HEK293 (cell line): ENCODE measurements around the gene SET.

ENCODE experiments used
- BCL11A ChIP-seq: fragments of 450-650 bp; formaldehyde crosslinking; IDR thresholded peaks from 2 replicates; pipeline ENCODE4 v1.5.1; 2016; ENCODE audit warnings: low read depth, missing biosample characterization, missing genetic modification characterization
- GLIS1 ChIP-seq: fragments of 450-650 bp; formaldehyde crosslinking; IDR thresholded peaks from 2 replicates; pipeline ENCODE4 v1.5.1; 2016; ENCODE audit warnings: missing biosample characterization, missing genetic modification characterization
- REPIN1 ChIP-seq: fragments of 450-650 bp; formaldehyde crosslinking; IDR thresholded peaks from 2 replicates; pipeline ENCODE4 v1.5.1; 2017; ENCODE audit warnings: missing biosample characterization, missing genetic modification characterization, low read depth
- ZBTB8A ChIP-seq: fragments of 450-650 bp; formaldehyde crosslinking; IDR thresholded peaks from 2 replicates; pipeline ENCODE4 v1.5.1; 2016; ENCODE audit warnings: missing biosample characterization, missing genetic modification characterization
- ZEB2 ChIP-seq: fragments of 450-650 bp; formaldehyde crosslinking; IDR thresholded peaks from 2 replicates; pipeline ENCODE4 v1.5.1; 2016; ENCODE audit warnings: missing biosample characterization, missing genetic modification characterization
- ZNF366 ChIP-seq: fragments of 450-650 bp; formaldehyde crosslinking; conservative IDR thresholded peaks from 2 replicates; pipeline ENCODE4 v1.5.1; 2016; ENCODE audit warnings: missing biosample characterization, missing genetic modification characterization
- ZNF423 ChIP-seq: fragments of 450-650 bp; formaldehyde crosslinking; IDR thresholded peaks from 2 replicates; pipeline ENCODE4 v1.5.1; 2016; ENCODE audit warnings: missing biosample characterization, missing genetic modification characterization
- ZNF48 ChIP-seq: fragments of 450-650 bp; formaldehyde crosslinking; IDR thresholded peaks from 2 replicates; pipeline ENCODE4 v1.5.1; 2016; ENCODE audit warnings: missing biosample characterization, missing genetic modification characterization
- ZNF561 ChIP-seq: fragments of 450-650 bp; IDR thresholded peaks from 2 replicates; pipeline ENCODE4 v1.5.1; 2018; ENCODE audit warnings: missing biosample characterization, missing genetic modification characterization, borderline replicate concordance
- ZNF596 ChIP-seq: fragments of 450-650 bp; IDR thresholded peaks from 2 replicates; pipeline ENCODE4 v1.5.0; 2018; ENCODE audit warnings: missing biosample characterization, mild to moderate bottlenecking, missing genetic modification characterization, moderate library complexity
- ZNF610 ChIP-seq: fragments of 450-650 bp; formaldehyde crosslinking; IDR thresholded peaks from 2 replicates; pipeline ENCODE4 v1.5.1; 2016; ENCODE audit warnings: missing biosample characterization, missing genetic modification characterization, borderline replicate concordance
- ZNF629 ChIP-seq: fragments of 450-650 bp; formaldehyde crosslinking; IDR thresholded peaks from 2 replicates; pipeline ENCODE4 v1.5.1; 2017; ENCODE audit warnings: missing biosample characterization, missing genetic modification characterization
- ZNF654 ChIP-seq: fragments of 450-650 bp; formaldehyde crosslinking; IDR thresholded peaks from 2 replicates; pipeline ENCODE4 v1.5.1; 2016; ENCODE audit warnings: low read depth, missing biosample characterization, missing genetic modification characterization
- ZNF660 ChIP-seq: fragments of 450-650 bp; IDR thresholded peaks from 2 replicates; pipeline ENCODE4 v1.5.1; 2018; ENCODE audit warnings: missing biosample characterization, mild to moderate bottlenecking, missing genetic modification characterization
- ZNF768 ChIP-seq: fragments of 450-650 bp; formaldehyde crosslinking; IDR thresholded peaks from 2 replicates; pipeline ENCODE4 v1.5.1; 2018; ENCODE audit warnings: missing biosample characterization, mild to moderate bottlenecking, missing genetic modification characterization
- TF ChIP-seq, protein P1 (sequence below): fragments of 450-650 bp; formaldehyde crosslinking; IDR thresholded peaks from 2 replicates; pipeline ENCODE4 v1.5.1; 2017; ENCODE audit warnings: missing biosample characterization, missing genetic modification characterization
- TF ChIP-seq, protein P2 (sequence below): fragments of 450-650 bp; formaldehyde crosslinking; IDR thresholded peaks from 2 replicates; pipeline ENCODE4 v1.5.1; 2016; ENCODE audit warnings: missing biosample characterization, missing genetic modification characterization
- TF ChIP-seq, protein P3 (sequence below): fragments of 450-650 bp; formaldehyde crosslinking; IDR thresholded peaks from 2 replicates; pipeline ENCODE4 v1.5.1; 2016; ENCODE audit warnings: missing biosample characterization, missing genetic modification characterization
- TF ChIP-seq, protein P4 (sequence below): fragments of 450-650 bp; formaldehyde crosslinking; IDR thresholded peaks from 2 replicates; pipeline ENCODE4 v1.5.1; 2016; ENCODE audit warnings: missing biosample characterization, missing genetic modification characterization
- TF ChIP-seq, protein P5 (sequence below): fragments of 450-650 bp; formaldehyde crosslinking; IDR thresholded peaks from 2 replicates; pipeline ENCODE4 v1.5.1; 2016; ENCODE audit warnings: missing biosample characterization, missing genetic modification characterization
- TF ChIP-seq, protein P6 (sequence below): fragments of 450-650 bp; formaldehyde crosslinking; IDR thresholded peaks from 2 replicates; pipeline ENCODE4 v1.5.1; 2016; ENCODE audit warnings: missing biosample characterization, missing genetic modification characterization, borderline replicate concordance
- TF ChIP-seq, protein P7 (sequence below): fragments of 450-650 bp; IDR thresholded peaks from 2 replicates; pipeline ENCODE4 v1.5.1; 2018; ENCODE audit warnings: missing biosample characterization, mild to moderate bottlenecking, missing genetic modification characterization
- TF ChIP-seq, protein P8 (sequence below): fragments of 450-650 bp; formaldehyde crosslinking; IDR thresholded peaks from 2 replicates; pipeline ENCODE4 v1.5.1; 2016; ENCODE audit warnings: missing biosample characterization, missing genetic modification characterization

Gene SET

DNA sequence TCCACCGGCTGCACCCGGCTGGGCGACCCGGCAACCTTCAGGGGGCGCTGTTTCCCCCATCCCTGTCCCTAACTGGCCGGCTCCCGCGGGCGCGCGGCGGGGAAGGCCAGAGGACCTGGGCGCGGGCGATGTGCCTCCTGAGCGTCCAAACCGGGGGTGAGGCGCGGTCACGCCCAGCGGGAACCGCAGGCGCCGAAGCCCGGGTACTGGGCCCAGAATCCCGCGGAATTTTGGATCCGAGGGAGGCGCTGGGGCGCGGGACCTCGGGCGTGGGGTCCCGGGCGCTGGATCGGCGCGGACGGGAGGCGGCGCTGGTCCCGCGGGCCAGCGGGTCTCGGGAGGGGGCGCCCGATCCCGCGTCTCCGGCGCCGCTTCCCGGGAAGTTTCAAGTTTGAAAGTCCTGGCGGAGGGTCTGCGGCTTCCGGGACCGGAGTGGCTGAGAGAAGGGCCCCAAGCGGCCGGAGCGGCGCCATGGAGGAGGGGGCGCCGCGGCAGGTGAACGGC is 13.5 kb downstream of the SET start, which contains the start of gene PKN3 (continued):
- no peak for TF ChIP-seq ZNF768 (tag by site-specific recombination)
- TF ChIP-seq, protein P1, sequence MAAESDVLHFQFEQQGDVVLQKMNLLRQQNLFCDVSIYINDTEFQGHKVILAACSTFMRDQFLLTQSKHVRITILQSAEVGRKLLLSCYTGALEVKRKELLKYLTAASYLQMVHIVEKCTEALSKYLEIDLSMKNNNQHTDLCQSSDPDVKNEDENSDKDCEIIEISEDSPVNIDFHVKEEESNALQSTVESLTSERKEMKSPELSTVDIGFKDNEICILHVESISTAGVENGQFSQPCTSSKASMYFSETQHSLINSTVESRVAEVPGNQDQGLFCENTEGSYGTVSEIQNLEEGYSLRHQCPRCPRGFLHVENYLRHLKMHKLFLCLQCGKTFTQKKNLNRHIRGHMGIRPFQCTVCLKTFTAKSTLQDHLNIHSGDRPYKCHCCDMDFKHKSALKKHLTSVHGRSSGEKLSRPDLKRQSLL (tag by site-specific recombination), result peak; percentile 81; the same call in 1 of the 2 replicates
- TF ChIP-seq, protein P2, sequence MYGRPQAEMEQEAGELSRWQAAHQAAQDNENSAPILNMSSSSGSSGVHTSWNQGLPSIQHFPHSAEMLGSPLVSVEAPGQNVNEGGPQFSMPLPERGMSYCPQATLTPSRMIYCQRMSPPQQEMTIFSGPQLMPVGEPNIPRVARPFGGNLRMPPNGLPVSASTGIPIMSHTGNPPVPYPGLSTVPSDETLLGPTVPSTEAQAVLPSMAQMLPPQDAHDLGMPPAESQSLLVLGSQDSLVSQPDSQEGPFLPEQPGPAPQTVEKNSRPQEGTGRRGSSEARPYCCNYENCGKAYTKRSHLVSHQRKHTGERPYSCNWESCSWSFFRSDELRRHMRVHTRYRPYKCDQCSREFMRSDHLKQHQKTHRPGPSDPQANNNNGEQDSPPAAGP (tag by site-specific recombination), result peak; percentile 72; the same call in 1 of the 2 replicates
- no peak for TF ChIP-seq ZNF48 (tag by site-specific recombination)
- TF ChIP-seq ZBTB8A (tag by site-specific recombination), result peak; percentile 98
- TF ChIP-seq, protein P3, sequence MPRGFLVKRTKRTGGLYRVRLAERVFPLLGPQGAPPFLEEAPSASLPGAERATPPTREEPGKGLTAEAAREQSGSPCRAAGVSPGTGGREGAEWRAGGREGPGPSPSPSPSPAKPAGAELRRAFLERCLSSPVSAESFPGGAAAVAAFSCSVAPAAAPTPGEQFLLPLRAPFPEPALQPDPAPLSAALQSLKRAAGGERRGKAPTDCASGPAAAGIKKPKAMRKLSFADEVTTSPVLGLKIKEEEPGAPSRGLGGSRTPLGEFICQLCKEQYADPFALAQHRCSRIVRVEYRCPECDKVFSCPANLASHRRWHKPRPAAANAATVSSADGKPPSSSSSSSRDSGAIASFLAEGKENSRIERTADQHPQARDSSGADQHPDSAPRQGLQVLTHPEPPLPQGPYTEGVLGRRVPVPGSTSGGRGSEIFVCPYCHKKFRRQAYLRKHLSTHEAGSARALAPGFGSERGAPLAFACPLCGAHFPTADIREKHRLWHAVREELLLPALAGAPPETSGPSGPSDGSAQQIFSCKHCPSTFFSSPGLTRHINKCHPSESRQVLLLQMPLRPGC (tag by site-specific recombination), result peak; percentile 54; the same call in 1 of the 2 replicates
- peak; percentile 83; the same call in 1 of the 2 replicates for TF ChIP-seq ZNF561 (tag by site-specific recombination)
- TF ChIP-seq ZNF629 (tag by site-specific recombination), result peak; percentile 61
- 0 out of 2 replicates have a peak, but pooled peaks have one; percentile 34 for TF ChIP-seq ZNF423
- TF ChIP-seq BCL11A, result peak; percentile 60; the same call in 1 of the 2 replicates
- TF ChIP-seq, protein P4, sequence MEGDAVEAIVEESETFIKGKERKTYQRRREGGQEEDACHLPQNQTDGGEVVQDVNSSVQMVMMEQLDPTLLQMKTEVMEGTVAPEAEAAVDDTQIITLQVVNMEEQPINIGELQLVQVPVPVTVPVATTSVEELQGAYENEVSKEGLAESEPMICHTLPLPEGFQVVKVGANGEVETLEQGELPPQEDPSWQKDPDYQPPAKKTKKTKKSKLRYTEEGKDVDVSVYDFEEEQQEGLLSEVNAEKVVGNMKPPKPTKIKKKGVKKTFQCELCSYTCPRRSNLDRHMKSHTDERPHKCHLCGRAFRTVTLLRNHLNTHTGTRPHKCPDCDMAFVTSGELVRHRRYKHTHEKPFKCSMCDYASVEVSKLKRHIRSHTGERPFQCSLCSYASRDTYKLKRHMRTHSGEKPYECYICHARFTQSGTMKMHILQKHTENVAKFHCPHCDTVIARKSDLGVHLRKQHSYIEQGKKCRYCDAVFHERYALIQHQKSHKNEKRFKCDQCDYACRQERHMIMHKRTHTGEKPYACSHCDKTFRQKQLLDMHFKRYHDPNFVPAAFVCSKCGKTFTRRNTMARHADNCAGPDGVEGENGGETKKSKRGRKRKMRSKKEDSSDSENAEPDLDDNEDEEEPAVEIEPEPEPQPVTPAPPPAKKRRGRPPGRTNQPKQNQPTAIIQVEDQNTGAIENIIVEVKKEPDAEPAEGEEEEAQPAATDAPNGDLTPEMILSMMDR (tag by site-specific recombination), result peak; percentile 94
- TF ChIP-seq, protein P5, sequence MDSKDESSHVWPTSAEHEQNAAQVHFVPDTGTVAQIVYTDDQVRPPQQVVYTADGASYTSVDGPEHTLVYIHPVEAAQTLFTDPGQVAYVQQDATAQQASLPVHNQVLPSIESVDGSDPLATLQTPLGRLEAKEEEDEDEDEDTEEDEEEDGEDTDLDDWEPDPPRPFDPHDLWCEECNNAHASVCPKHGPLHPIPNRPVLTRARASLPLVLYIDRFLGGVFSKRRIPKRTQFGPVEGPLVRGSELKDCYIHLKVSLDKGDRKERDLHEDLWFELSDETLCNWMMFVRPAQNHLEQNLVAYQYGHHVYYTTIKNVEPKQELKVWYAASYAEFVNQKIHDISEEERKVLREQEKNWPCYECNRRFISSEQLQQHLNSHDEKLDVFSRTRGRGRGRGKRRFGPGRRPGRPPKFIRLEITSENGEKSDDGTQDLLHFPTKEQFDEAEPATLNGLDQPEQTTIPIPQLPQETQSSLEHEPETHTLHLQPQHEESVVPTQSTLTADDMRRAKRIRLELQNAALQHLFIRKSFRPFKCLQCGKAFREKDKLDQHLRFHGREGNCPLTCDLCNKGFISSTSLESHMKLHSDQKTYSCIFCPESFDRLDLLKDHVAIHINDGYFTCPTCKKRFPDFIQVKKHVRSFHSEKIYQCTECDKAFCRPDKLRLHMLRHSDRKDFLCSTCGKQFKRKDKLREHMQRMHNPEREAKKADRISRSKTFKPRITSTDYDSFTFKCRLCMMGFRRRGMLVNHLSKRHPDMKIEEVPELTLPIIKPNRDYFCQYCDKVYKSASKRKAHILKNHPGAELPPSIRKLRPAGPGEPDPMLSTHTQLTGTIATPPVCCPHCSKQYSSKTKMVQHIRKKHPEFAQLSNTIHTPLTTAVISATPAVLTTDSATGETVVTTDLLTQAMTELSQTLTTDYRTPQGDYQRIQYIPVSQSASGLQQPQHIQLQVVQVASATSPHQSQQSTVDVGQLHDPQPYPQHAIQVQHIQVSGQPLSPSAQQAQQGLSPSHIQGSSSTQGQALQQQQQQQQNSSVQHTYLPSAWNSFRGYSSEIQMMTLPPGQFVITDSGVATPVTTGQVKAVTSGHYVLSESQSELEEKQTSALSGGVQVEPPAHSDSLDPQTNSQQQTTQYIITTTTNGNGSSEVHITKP (tag by site-specific recombination), result peak; percentile 79; the same call in 1 of the 2 replicates
- TF ChIP-seq ZEB2, result peak; percentile 96
- TF ChIP-seq, protein P6, sequence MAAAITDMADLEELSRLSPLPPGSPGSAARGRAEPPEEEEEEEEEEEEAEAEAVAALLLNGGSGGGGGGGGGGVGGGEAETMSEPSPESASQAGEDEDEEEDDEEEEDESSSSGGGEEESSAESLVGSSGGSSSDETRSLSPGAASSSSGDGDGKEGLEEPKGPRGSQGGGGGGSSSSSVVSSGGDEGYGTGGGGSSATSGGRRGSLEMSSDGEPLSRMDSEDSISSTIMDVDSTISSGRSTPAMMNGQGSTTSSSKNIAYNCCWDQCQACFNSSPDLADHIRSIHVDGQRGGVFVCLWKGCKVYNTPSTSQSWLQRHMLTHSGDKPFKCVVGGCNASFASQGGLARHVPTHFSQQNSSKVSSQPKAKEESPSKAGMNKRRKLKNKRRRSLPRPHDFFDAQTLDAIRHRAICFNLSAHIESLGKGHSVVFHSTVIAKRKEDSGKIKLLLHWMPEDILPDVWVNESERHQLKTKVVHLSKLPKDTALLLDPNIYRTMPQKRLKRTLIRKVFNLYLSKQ (tag by site-specific recombination), result no peak
- peak; percentile 92 for TF ChIP-seq ZNF660 (tag by site-specific recombination)
- TF ChIP-seq, protein P7, sequence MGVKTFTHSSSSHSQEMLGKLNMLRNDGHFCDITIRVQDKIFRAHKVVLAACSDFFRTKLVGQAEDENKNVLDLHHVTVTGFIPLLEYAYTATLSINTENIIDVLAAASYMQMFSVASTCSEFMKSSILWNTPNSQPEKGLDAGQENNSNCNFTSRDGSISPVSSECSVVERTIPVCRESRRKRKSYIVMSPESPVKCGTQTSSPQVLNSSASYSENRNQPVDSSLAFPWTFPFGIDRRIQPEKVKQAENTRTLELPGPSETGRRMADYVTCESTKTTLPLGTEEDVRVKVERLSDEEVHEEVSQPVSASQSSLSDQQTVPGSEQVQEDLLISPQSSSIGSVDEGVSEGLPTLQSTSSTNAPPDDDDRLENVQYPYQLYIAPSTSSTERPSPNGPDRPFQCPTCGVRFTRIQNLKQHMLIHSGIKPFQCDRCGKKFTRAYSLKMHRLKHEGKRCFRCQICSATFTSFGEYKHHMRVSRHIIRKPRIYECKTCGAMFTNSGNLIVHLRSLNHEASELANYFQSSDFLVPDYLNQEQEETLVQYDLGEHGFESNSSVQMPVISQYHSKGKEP (tag by site-specific recombination), result no peak
- peak; percentile 37; the same call in 1 of the 2 replicates for TF ChIP-seq GLIS1
- TF ChIP-seq ZNF610, result peak; percentile 59; the same call in 1 of the 2 replicates
- TF ChIP-seq, protein P8, sequence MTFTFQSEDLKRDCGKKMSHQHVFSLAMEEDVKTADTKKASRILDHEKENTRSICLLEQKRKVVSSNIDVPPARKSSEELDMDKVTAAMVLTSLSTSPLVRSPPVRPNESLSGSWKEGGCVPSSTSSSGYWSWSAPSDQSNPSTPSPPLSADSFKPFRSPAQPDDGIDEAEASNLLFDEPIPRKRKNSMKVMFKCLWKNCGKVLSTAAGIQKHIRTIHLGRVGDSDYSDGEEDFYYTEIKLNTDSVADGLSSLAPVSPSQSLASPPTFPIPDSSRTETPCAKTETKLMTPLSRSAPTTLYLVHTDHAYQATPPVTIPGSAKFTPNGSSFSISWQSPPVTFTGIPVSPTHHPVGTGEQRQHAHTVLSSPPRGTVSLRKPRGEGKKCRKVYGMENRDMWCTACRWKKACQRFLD, result no peak
- TF ChIP-seq ZNF366 (tag by site-specific recombination), result no peak
- TF ChIP-seq REPIN1 (tag by site-specific recombination), result no peak
- TF ChIP-seq ZNF654 (tag by site-specific recombination), result peak; percentile 31; the same call in 1 of the 2 replicates
- TF ChIP-seq ZNF596 (tag by site-specific recombination), result 0 out of 2 replicates have a peak, but pooled peaks have one; percentile 31
